Spleen (tissue), 11 donors: ENCODE results near the gene ZSWIM8. TPM values are rescaled to one million over a fixed set of nuclear protein-coding genes. Genes with fewer than 3 reads are reported as not detected.

Experiments used
- DNase-seq: peaks from one replicate; pipeline ENCODE4 v3.0.0-alpha.2; 2020
- H3K27ac ChIP-seq, 8 donors: fragments of 200-600 bp; sonication (generic) in 7 of 8; 1 replicate in 4 of 8; 2 replicates in 4 of 8; pipeline versions ENCODE4 v1.5.0 to v1.8.0; 2016 to 2021; ENCODE audit warnings: inconsistent platforms in 4 of 8, mild to moderate bottlenecking in 4 of 8, moderate library complexity in 1 of 8
- H3K27me3 ChIP-seq, 7 donors: fragments of 200-600 bp; sonication (generic) in 6 of 7; replicated peaks in 1 of 7; 1 replicate in 4 of 7; 2 replicates in 3 of 7; pipeline versions ENCODE4 v1.5.0 to v1.8.0; 2016 to 2021; ENCODE audit warnings: inconsistent platforms in 3 of 7, mild to moderate bottlenecking in 1 of 7
- H3K36me3 ChIP-seq, 6 donors: fragments of 200-600 bp; sonication (generic) in 5 of 6; 1 replicate in 4 of 6; 2 replicates in 2 of 6; pipeline versions ENCODE4 v1.5.0 to v1.8.0; 2016 to 2021; ENCODE audit warnings: inconsistent platforms in 2 of 6
- H3K4me1 ChIP-seq, 6 donors: fragments of 200-600 bp; sonication (generic) in 5 of 6; 1 replicate in 3 of 6; 2 replicates in 3 of 6; pipeline versions ENCODE4 v1.5.0 to v1.8.0; 2016 to 2021; ENCODE audit warnings: inconsistent platforms in 3 of 6
- H3K4me3 ChIP-seq, 8 donors: fragments of 200-600 bp; sonication (generic) in 7 of 8; 1 replicate in 4 of 8; 2 replicates in 4 of 8; pipeline versions ENCODE4 v1.5.0 to v1.8.0; 2016 to 2021; ENCODE audit warnings: inconsistent platforms in 4 of 8, mild to moderate bottlenecking in 4 of 8, moderate library complexity in 2 of 8
- H3K9me3 ChIP-seq, 8 donors: fragments of 200-600 bp; sonication (generic) in 7 of 8; 1 replicate in 4 of 8; 2 replicates in 4 of 8; pipeline versions ENCODE4 v1.5.0 to v1.8.0; 2016 to 2021; ENCODE audit warnings: inconsistent platforms in 4 of 8
- CTCF ChIP-seq, 11 experiments: fragments of 200-600 bp in 7 of 11; fragments of 450-650 bp in 4 of 11; sonication (generic) in 4 of 11; IDR thresholded peaks in 8 of 11; conservative IDR thresholded peaks in 3 of 11; 1 replicate in 7 of 11; 2 replicates in 4 of 11; pipeline versions ENCODE4 v1.4.0 to v1.8.0; 2016 to 2021; ENCODE audit warnings: antibody characterized with exemption in 11 of 11, inconsistent platforms in 4 of 11, mild to moderate bottlenecking in 1 of 11
- POLR2A ChIP-seq, 3 donors: fragments of 450-650 bp; IDR thresholded peaks; one replicate each; pipeline ENCODE4 v1.5.1; 2017; ENCODE audit warnings: antibody characterized with exemption in 3 of 3, mild to moderate bottlenecking in 1 of 3
- POLR2AphosphoS5 ChIP-seq, 3 donors: sonication (generic); formaldehyde crosslinking; IDR thresholded peaks; one replicate each; pipeline ENCODE4 v1.5.1; 2017; ENCODE audit warnings: antibody characterized with exemption in 3 of 3
- WGBS, 5 donors: extraction: QIAGEN DNeasy Blood & Tissue Kit in 3 of 5; methylation state at CpG; one replicate each; pipeline versions ENCODE4 v1.1.5 to v1.1.7; 2013 to 2018; 5-methylcytosine and 5-hydroxymethylcytosine counted together
- intact Hi-C: fragments of 100-400 bp; cut with DNase I; formaldehyde crosslinking; loops from one replicate; pipeline ENCODE4 v1.15.0; 2023; ENCODE audit warnings: low total_unique reads
- polyA plus RNA-seq, 3 donors: library from polyadenylated mRNA; stranded (reverse); fragments of 200-250 nt; gene quantifications; one replicate each; pipeline ENCODE4 v1.2.1, GENCODE V29; 2013
- total RNA-seq, 7 donors: library from RNA; depleted of rRNA in 3 of 7; stranded (reverse); fragments of >200 nt in 3 of 7; fragmentation: NEBNext Ultra II Directional in 4 of 7; extraction: Animal tissue kit (Norgen Biotek cat#: 25700) in 4 of 7; gene quantifications; one replicate each; pipeline versions ENCODE4 v1.1.0 to v1.2.1, GENCODE V29; 2016 to 2021
- donor health status: healthy with polysubstance abuse.
- donor health status: DM: no; HTN: no; CAD: no; lungs with moderate emphysema.
- donor health status: DM: no; HTN: no; CAD: no.
- donor health status: Bipolar disorder and iron deficiency.
- donor health status: healthy.
- donor health status: DM: no; HTN: no; CAD: no.
- donor health status: DM: yes; HTN: yes; CAD: no.

Gene ZSWIM8
- total and polyA plus RNA-seq, 10 donors: 51.5 to 141 (median 119) TPM

DNA sequence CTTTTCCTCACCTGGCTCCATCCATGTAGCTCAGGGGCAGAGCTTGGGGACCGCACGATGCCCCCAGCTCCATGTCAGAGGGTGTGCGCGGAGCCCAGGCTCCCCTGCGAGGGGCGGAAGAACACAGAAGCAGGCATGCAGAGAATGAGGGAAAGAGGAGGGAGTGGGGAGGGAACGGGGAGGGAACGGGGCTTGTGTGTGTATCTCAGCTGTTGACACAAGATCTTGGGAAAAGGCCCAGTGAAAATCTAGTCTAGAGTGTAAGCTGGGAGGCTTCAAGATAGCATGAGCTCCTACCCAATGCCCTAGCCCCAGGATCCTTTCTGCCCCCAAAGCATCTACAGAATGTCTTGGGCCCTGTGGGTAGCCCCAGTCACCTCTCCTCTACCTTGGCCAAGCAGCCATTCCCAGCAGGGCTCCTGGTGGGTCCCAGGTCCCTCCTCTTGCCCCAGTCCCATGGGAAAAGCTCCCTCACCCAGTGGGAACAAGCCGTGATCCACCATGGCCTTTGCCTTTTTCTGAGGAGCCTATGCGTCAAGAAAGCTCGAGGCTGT, 51.1 kb downstream of the ZSWIM8 start:
- 95 to 99% (median 96%) methylated on average over 11 of the region's 11 CpGs for WGBS, 5 donors
- Histone ChIP-seq H3K27ac (no peak overlapping the region), H3K4me1 (no peaks in the 10 kb centered on the region), H3K36me3 (peaks cover 0 to 95% (median 56%) of the 10 kb centered on the region in 6 donors), H3K4me3 (no peak overlapping the region), H3K9me3 (no peaks in the 10 kb centered on the region), H3K27me3 (no peaks in the 10 kb centered on the region)
- no peak for DNase-seq
- no peak for TF ChIP-seq POLR2AphosphoS5 (IDR thresholded peaks at IDR 0.05)
- no peak for TF ChIP-seq CTCF (IDR thresholded peaks at IDR 0.05 in 8 of 11, conservative IDR thresholded peaks at IDR 0.05 in 3 of 11)
- no peak for TF ChIP-seq POLR2A (IDR thresholded peaks at IDR 0.05)
- intact Hi-C loops: loop anchor here (10.0 kb wide), 1 partner anchor 98 kb away; no protein-coding TSS in a partner anchor

GRCh38 chr10:73837072-73837471, 51.7 kb downstream of the ZSWIM8 start:
- Histone ChIP-seq H3K36me3 (peaks cover 0 to 95% (median 60%) of the 10 kb centered on the region in 6 donors), H3K4me1 (no peaks in the 10 kb centered on the region), H3K27ac (no peak overlapping the region), H3K9me3 (no peaks in the 10 kb centered on the region), H3K27me3 (no peaks in the 10 kb centered on the region), H3K4me3 (no peak overlapping the region)
- 82 to 97% (median 91%) methylated on average over 3 of the region's 3 CpGs for WGBS, 5 donors
- DNase-seq: no peak
- intact Hi-C loops: loop anchor here (10.0 kb wide), 1 partner anchor 98 kb away; no protein-coding TSS in a partner anchor
- no peak for TF ChIP-seq POLR2A (IDR thresholded peaks at IDR 0.05)
- TF ChIP-seq CTCF (IDR thresholded peaks at IDR 0.05 in 8 of 11, conservative IDR thresholded peaks at IDR 0.05 in 3 of 11): no peak
- TF ChIP-seq POLR2AphosphoS5 (IDR thresholded peaks at IDR 0.05): no peak

GRCh38 chr10:73838008-73838567, 52.7 kb downstream of the ZSWIM8 start:
- intact Hi-C loops: loop anchor here (10.0 kb wide), 1 partner anchor 97 kb away; no protein-coding TSS in a partner anchor
- no peak overlapping the region for H3K27ac ChIP-seq
- no peak overlapping the region for H3K4me3 ChIP-seq
- TF ChIP-seq CTCF (IDR thresholded peaks at IDR 0.05 in 8 of 11, conservative IDR thresholded peaks at IDR 0.05 in 3 of 11): no peak
- TF ChIP-seq POLR2AphosphoS5 (IDR thresholded peaks at IDR 0.05): no peak
- no peak for TF ChIP-seq POLR2A (IDR thresholded peaks at IDR 0.05)
- no peaks in the 10 kb centered on the region for H3K9me3 ChIP-seq
- 87 to 100% (median 96%) methylated on average over 1 to 3 of the region's 3 CpGs for WGBS, 5 donors
- DNase-seq: no peak
- H3K4me1 ChIP-seq: peaks cover 0 to 2% (median 0%) of the 10 kb centered on the region in 6 donors
- H3K27me3 ChIP-seq: no peaks in the 10 kb centered on the region
- peaks cover 0 to 96% (median 70%) of the 10 kb centered on the region in 6 donors for H3K36me3 ChIP-seq

DNA sequence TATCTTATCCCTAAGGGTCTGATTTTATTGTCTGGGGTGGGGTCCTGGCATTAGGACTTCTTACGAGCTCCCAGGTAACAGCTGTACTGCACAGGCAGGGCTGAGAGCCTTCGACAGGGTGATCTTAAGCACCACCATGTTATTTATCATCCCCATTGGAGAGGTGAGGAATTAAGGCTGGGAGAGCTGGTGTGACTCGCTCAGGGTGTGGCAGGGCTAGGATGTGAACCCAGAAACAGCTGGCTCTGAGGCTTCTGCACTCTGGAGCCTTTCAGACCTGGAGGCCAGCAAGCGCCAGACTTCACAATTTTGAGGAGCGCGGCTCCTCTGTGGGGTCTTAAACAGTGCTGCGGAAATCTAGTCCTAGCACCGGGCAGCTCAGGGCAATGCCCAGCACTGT, 53.4 kb downstream of the ZSWIM8 start:
- DNase-seq: no peak
- Histone ChIP-seq H3K27me3 (no peaks in the 10 kb centered on the region), H3K4me3 (no peak overlapping the region), H3K36me3 (peaks cover 0 to 99% (median 77%) of the 10 kb centered on the region in 6 donors), H3K4me1 (peaks cover 0 to 9% (median 0%) of the 10 kb centered on the region in 6 donors), H3K9me3 (no peaks in the 10 kb centered on the region), H3K27ac (no peak overlapping the region)
- 96 to 100% (median 100%) methylated on average over 6 to 8 of the region's 8 CpGs for WGBS, 5 donors
- intact Hi-C loops: loop anchor here (10.0 kb wide), 1 partner anchor 96 kb away; no protein-coding TSS in a partner anchor
- TF ChIP-seq POLR2AphosphoS5 (IDR thresholded peaks at IDR 0.05) (no peak), POLR2A (IDR thresholded peaks at IDR 0.05) (no peak), CTCF (IDR thresholded peaks at IDR 0.05 in 8 of 11, conservative IDR thresholded peaks at IDR 0.05 in 3 of 11) (no peak)
